ENCODE data around the gene NCAM2.
"Not testable (repeated sequence)": the region's sequence is repeated elsewhere in the genome, so short reads cannot be mapped to it uniquely, and the experiment has no call there.

The NCAM2 gene

DNA sequence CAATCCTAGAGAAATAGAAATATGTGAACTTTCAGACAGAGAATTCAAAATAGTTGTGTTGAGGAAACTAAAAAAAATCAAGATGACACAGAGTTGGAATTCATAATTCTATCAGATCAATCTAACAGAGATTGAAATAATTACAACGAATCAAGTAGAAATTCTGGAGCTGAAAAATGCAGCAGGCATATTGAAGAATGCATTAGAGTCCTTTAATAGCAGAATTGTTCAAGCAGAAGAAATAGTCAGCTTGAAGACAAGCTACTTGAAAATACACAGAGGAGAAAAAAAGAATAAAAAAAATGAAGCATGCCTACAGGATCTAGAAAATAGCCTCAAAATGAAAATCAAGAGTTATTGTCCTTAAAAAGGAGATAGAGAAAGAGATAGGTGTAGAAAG, 347.1 kb downstream of the NCAM2 start:
- no peak for FAIRE-seq

DNA sequence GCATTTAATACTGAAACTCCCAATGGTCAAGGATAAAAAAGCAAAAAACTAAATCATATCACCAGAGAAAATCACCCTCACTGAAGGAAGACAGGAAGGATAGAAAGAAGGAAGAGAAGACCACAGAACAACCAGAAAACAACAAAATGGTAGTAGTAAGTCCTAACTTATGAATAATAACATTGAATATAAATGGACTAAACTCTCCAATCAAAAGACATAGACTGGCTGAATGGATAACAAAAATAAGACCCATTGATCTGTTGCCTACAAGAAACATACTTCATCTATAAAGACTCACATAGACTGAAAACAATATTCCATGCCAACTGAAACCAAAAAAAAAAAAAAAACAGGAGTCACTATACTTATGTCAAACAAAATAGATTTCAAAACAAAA, 347.7 kb downstream of the NCAM2 start:
- no peak for FAIRE-seq

- no peak for FAIRE-seq
These were observed 368.1 kb downstream of the NCAM2 start for GRCh38 chr21:21366277-21366676.

DNA sequence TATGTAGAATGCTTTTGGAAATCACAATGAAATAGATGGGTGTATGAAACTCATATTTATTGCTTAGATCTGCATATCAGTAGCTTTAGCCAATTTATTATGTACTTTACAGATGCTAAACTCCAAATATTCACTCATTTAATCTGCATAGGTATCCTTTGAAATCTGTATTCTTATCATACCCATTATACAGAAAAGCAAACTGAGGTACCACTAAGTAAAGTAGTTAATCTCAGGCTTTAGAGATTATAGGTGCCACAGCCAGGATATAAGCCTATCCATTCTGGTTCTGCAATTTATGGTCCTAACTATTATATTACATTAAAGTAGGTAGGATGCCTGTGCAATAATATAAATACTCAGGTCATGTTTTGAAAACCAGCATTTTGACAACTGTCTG, 369.4 kb downstream of the NCAM2 start:
- no peak for FAIRE-seq

DNA sequence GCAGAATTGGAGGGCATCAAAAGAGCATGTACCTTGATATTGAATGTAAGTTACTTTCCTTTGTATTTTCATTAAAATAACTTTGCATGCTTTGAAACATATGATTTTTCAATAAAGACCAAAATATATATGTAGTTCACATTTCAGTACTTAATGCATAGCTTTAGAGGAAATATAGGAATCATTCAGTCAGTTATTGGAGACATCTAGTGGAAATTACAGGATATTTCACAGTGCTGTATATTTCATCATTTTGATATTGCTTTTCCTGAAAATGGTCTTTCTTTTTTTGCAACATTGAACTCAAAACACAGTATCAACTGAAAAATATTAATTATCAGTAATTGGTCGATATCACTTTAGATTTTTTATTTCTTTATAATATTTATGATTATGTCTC, 375.8 kb downstream of the NCAM2 start:
- no peak for FAIRE-seq

- no peak for FAIRE-seq
These were observed 384.9 kb downstream of the NCAM2 start for GRCh38 chr21:21383126-21383525.

GRCh38 chr21:21384977-21385376, 386.8 kb downstream of the NCAM2 start:
- no peak for FAIRE-seq

GRCh38 chr21:21385404-21385803, 387.2 kb downstream of the NCAM2 start:
- no peak for FAIRE-seq

- no peak for FAIRE-seq
These were observed 389.7 kb downstream of the NCAM2 start for GRCh38 chr21:21387916-21388315.

DNA sequence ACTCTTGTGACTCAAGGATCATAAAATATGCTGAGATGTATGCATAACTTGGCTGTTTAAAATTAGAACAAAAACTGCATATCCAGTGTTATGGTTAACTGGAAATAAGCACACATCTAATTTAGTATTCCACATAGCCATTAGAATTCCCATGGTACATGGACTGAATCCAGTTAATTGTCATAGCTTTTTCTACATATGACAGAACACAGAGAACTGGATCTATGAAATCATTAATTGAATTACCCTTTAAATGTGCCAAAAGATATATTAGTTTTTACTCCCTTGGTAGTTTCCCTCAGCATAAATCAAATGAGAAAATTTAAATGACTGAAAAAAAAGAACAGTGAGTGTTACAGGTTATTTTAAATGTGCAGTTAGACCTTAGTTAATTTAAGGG, 395.9 kb downstream of the NCAM2 start:
- FAIRE-seq = no peak

DNA sequence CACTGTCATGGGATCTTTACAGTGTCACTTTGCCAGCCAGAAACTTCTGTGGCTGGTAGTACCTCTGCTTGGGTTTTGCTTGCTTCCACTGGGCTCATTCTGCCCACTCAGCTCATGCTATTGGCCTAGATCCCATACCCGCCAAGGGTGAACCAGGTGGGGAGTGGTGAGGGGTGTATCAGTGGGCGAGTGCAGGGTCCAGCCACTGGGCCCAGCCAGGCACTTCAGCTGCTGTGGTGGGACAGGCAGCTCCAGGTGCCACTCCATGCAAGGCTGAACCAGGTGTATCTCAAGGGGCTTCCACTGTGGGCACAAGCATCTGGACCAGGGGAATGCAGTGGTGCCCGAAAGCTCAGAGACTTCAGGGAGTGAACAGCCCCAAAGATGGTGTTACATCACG, 398.2 kb downstream of the NCAM2 start:
- no peak for FAIRE-seq

GRCh38 chr21:21397464-21397863, 399.3 kb downstream of the NCAM2 start:
- FAIRE-seq = no peak

GRCh38 chr21:21401444-21401843, 403.2 kb downstream of the NCAM2 start:
- FAIRE-seq = no peak

- FAIRE-seq = not testable (repeated sequence)
These were observed 404.0 kb downstream of the NCAM2 start for GRCh38 chr21:21402187-21402586.

GRCh38 chr21:21404261-21404660, 406.1 kb downstream of the NCAM2 start:
- not testable (repeated sequence) for FAIRE-seq

DNA sequence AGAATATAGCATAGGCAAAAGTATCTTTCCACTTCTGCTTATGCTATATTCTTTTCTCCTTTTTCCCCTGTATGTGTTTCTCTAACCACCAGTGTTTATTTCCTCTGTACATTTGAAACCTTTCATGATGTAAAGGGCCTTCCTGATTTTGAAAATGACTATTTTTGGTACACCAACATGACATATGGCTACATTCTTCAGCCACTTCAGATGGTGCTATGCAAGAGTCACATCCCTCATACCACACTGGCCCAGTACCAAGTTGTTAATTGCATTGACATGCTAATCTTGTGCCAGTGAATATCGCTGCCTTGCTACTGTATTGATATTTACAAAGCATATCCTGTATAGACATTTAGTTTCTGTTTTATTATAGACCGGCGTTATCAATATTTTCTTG, 408.7 kb downstream of the NCAM2 start:
- no peak for FAIRE-seq

DNA sequence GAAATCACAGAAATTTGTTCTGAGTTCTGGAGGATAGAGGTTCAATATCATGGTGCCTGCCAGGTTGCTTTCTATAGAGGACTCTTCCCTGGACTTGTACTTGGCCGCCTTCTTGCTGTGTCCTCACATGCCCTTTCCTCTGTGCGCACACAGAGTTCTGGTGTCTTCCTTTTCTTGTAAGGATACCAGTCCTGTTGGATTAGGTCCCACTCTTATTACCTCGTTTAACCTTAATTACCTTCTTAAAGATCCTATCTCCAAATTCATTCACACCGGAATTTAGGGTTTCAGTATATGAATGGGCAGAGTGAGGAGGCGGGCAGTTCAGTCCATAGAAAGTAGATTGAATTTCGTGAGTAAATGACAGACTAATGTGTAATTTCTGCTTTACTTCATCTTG, 413.9 kb downstream of the NCAM2 start:
- no peak for FAIRE-seq

GRCh38 chr21:21415741-21416140, 417.5 kb downstream of the NCAM2 start:
- no peak for FAIRE-seq

GRCh38 chr21:21434944-21435343, 436.7 kb downstream of the NCAM2 start:
- no peak for FAIRE-seq

GRCh38 chr21:21436012-21436534, 437.9 kb downstream of the NCAM2 start:
- no peak for FAIRE-seq

GRCh38 chr21:21439761-21440160, 441.6 kb downstream of the NCAM2 start:
- no peak for FAIRE-seq

DNA sequence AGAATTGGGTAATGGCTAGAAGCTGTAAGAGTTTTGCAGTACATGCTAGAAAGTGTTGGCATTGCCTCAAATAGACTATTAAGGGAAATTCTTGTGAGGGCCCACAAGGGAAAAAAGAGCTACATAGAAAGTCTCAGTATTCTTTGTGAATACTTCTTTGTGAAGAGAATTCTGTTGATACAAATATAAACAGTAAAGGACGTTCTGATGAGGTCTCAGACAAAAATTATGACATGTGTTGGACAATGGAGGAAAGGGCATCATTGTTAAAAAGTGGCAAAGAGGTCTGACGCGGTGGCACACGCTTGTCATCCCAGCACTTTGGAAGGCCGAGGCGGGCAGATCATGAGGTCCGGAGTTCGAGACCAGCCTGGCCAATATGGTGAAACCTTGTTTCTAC, 458.9 kb downstream of the NCAM2 start:
- FAIRE-seq = no peak

GRCh38 chr21:21458124-21458631, 460.0 kb downstream of the NCAM2 start:
- no peak for FAIRE-seq

- FAIRE-seq = no peak
These were observed 462.8 kb downstream of the NCAM2 start for GRCh38 chr21:21460979-21461378.

DNA sequence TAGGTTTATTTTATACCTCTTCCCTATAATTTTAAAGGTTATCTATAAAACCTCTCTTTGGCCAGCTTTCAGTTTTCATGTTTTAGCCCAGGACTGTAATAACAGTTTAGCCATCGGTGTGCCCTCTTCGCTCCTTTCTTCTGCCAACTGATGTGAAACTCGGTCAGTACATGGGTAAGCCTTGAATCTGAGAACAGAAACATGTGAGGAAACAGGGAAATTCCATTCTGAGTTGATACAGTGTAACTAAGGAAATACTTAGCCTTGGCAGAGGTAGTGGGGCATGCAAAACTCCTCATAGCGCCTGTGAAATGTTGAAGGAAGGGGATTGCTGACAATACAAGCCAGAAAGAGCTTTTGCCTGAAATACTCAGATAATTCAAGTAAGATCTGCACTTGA, 465.2 kb downstream of the NCAM2 start:
- FAIRE-seq = no peak

- no peak for FAIRE-seq
These were observed 466.5 kb downstream of the NCAM2 start for GRCh38 chr21:21464684-21465083.

Data from TTC549 (cell line).